A549 (cell line): Measurements from ENCODE around the gene DNPEP. TPM values are rescaled to one million over a fixed set of nuclear protein-coding genes. Genes with fewer than 3 reads are reported as not detected.

Experiments
- ATAC-seq, 2 experiments: fragments of 200-7000 bp in 1 of 2; fragments of >200 bp in 1 of 2; cut with Nextera tagmentation in 1 of 2; cut with Tn5 transposase in 1 of 2; 3 replicates each; pipeline versions ENCODE4 v1.8.0 to v1.9.1; 2018 to 2020; ENCODE audit warnings: mild to moderate bottlenecking in 1 of 2, moderate library complexity in 1 of 2
- CTCF ChIA-PET: fragments of 300-600 bp; sonication (Branson Sonifier 250); formaldehyde crosslinking; extraction: SDS; loops from one replicate; lab custom pipeline; 2021; ENCODE audit warnings: antibody characterized with exemption, inconsistent platforms; lab: Yijun Ruan, JAX
- POLR2A ChIA-PET: fragments of 350-600 bp; formaldehyde crosslinking; extraction: SDS; loops from one replicate; lab custom pipeline; 2021; ENCODE audit warnings: antibody characterized with exemption, inconsistent platforms; lab: Yijun Ruan, JAX
- DNase-seq, 2 experiments: peaks; one replicate each; pipeline versions ENCODE4 v3.0.0 to v3.0.0-alpha.2; 2011 to 2016; ENCODE audit warnings: low read depth in 1 of 2, low spot score in 1 of 2
- FAIRE-seq: peaks from 2 replicates; lab custom pipeline; 2011; peaks lifted over from hg19 to GRCh38; lab: Jason Lieb, UNC
- H3K27ac ChIP-seq, 2 experiments: fragments of >200 bp; sonication (Bioruptor Twin); formaldehyde crosslinking; 3 replicates each; pipeline ENCODE4 v1.5.1; 2016 to 2017
- H3K4me1 ChIP-seq: fragments of >200 bp; sonication (Bioruptor Twin); formaldehyde crosslinking; 3 replicates; pipeline ENCODE4 v1.6.1; 2016
- H3K4me2 ChIP-seq: fragments of >200 bp; sonication (Bioruptor Twin); formaldehyde crosslinking; 3 replicates; pipeline ENCODE4 v1.6.1; 2016
- H3K4me3 ChIP-seq: fragments of >200 bp; sonication (Bioruptor Twin); formaldehyde crosslinking; 3 replicates; pipeline ENCODE4 v1.5.1; 2016
- H3K9me3 ChIP-seq: fragments of >200 bp; sonication (Bioruptor Twin); formaldehyde crosslinking; 3 replicates; pipeline ENCODE4 v1.6.1; 2016
- CBX8 ChIP-seq: fragments of 200-600 bp; sonication (generic); IDR thresholded peaks from 2 replicates; pipeline ENCODE4 v1.6.1; 2016
- CEBPB ChIP-seq, 2 experiments: fragments of >200 bp in 1 of 2; sonication (Bioruptor Twin) in 1 of 2; formaldehyde crosslinking in 1 of 2; IDR thresholded peaks; 2 replicates each; pipeline ENCODE4 v1.6.1; 2012 to 2016
- CHD4 ChIP-seq: fragments of 200-600 bp; sonication (generic); IDR thresholded peaks from 2 replicates; pipeline ENCODE4 v1.6.1; 2016; ENCODE audit warnings: antibody characterized with exemption, mild to moderate bottlenecking, borderline replicate concordance
- E2F6 ChIP-seq: IDR thresholded peaks from 2 replicates; pipeline ENCODE4 v1.6.1; 2012; ENCODE audit warnings: low read depth, borderline replicate concordance
- ESRRA ChIP-seq: fragments of 150-350 bp; IDR thresholded peaks from 2 replicates; pipeline ENCODE4 v1.6.1; 2014; ENCODE audit warnings: mild to moderate bottlenecking, low read length, borderline replicate concordance
- FOSB ChIP-seq: fragments of 250-450 bp; sonication (Bioruptor Pico); IDR thresholded peaks from 2 replicates; pipeline ENCODE4 v1.5.0; 2020; ENCODE audit warnings: mild to moderate bottlenecking, moderate library complexity
- HOXB13 ChIP-seq: fragments of 250-450 bp; sonication (Bioruptor Pico); IDR thresholded peaks from 2 replicates; pipeline ENCODE4 v1.5.0; 2020; ENCODE audit warnings: low read depth, mild to moderate bottlenecking, moderate library complexity
- JUNB ChIP-seq: fragments of >200 bp; sonication (Bioruptor Twin); formaldehyde crosslinking; IDR thresholded peaks from 2 replicates; pipeline ENCODE4 v1.6.1; 2016
- MAFK ChIP-seq: fragments of 450-650 bp; IDR thresholded peaks from 2 replicates; pipeline ENCODE4 v1.6.1; 2014; ENCODE audit not compliant: partially characterized antibody
- MAZ ChIP-seq: fragments of 150-350 bp; IDR thresholded peaks from 2 replicates; pipeline ENCODE4 v1.6.1; 2014; ENCODE audit warnings: antibody characterized with exemption, low read depth, low read length, borderline replicate concordance
- NFE2L2 ChIP-seq: fragments of 150-350 bp; conservative IDR thresholded peaks from 2 replicates; pipeline ENCODE4 v1.6.1; 2014; ENCODE audit warnings: low read length
- NR3C1 ChIP-seq: fragments of >200 bp; sonication (Bioruptor Twin); formaldehyde crosslinking; IDR thresholded peaks from 3 replicates; pipeline ENCODE4 v1.6.1; 2017
- PHF8 ChIP-seq: fragments of 200-600 bp; sonication (generic); IDR thresholded peaks from 2 replicates; pipeline ENCODE4 v1.6.1; 2016; ENCODE audit warnings: low read depth, mild to moderate bottlenecking, antibody characterized with exemption, moderate library complexity, borderline replicate concordance
- POLR2A ChIP-seq: IDR thresholded peaks from 2 replicates; pipeline ENCODE4 v1.6.1; 2012; ENCODE audit warnings: mild to moderate bottlenecking, low read length
- RAD21 ChIP-seq, 2 experiments: fragments of >200 bp in 1 of 2; sonication (Bioruptor Twin) in 1 of 2; formaldehyde crosslinking in 1 of 2; IDR thresholded peaks in 1 of 2; conservative IDR thresholded peaks in 1 of 2; 2 replicates in 1 of 2; 3 replicates in 1 of 2; pipeline ENCODE4 v1.6.1; 2012 to 2018; ENCODE audit warnings: inconsistent platforms in 1 of 2
- RFX5 ChIP-seq: fragments of 450-650 bp; IDR thresholded peaks from 2 replicates; pipeline ENCODE4 v1.7.1; 2014; ENCODE audit warnings: antibody characterized with exemption, mild to moderate bottlenecking, moderate library complexity
- SREBF2 ChIP-seq: fragments of 450-650 bp; IDR thresholded peaks from 2 replicates; pipeline ENCODE4 v1.6.1; 2014; ENCODE audit warnings: mild to moderate bottlenecking, moderate library complexity
- TFCP2L1 ChIP-seq: fragments of 250-450 bp; sonication (Bioruptor Pico); IDR thresholded peaks from 2 replicates; pipeline ENCODE4 v1.5.0; 2021; ENCODE audit warnings: mild to moderate bottlenecking
- ZC3H11A ChIP-seq: fragments of 450-650 bp; IDR thresholded peaks from 2 replicates; pipeline ENCODE4 v1.6.1; 2014; ENCODE audit warnings: antibody characterized with exemption, mild to moderate bottlenecking
- ZFP36 ChIP-seq: fragments of 450-650 bp; IDR thresholded peaks from 2 replicates; pipeline ENCODE4 v1.6.1; 2014; ENCODE audit warnings: borderline replicate concordance; ENCODE audit not compliant: partially characterized antibody
- WGBS: methylation state at CpG from one replicate; pipeline ENCODE4 v1.1.6; 2017; ENCODE audit errors: missing lambda C conversion rate; 5-methylcytosine and 5-hydroxymethylcytosine counted together
- polyA plus RNA-seq, 4 experiments: library from polyadenylated mRNA; depleted of rRNA in 3 of 4; stranded (reverse); fragments of >200 nt; fragmentation: RNase III in 1 of 4; extraction: RNeasy Plus Mini Kit Qiagen cat#74134 plus additional on column Dnase treatment in 1 of 4; gene quantifications; 2 replicates in 3 of 4; 3 replicates in 1 of 4; pipeline ENCODE4 v1.2.3, GENCODE V29; 2011 to 2017
- TF ChIP-seq, protein P1 (sequence below): IDR thresholded peaks from 2 replicates; pipeline ENCODE4 v1.6.1; 2012
- TF ChIP-seq, protein P2 (sequence below): fragments of 250-450 bp; sonication (Bioruptor Pico); IDR thresholded peaks from 2 replicates; pipeline ENCODE4 v1.5.0; 2020; ENCODE audit warnings: low read depth, mild to moderate bottlenecking, moderate library complexity

DNPEP gene
- polyA plus RNA-seq, 2 of the 4 experiments (the other 2 are of a cell fraction) = 29.0 to 40.9 TPM

- FAIRE-seq = no peak
- POLR2A ChIA-PET = no interaction called here
- CTCF ChIA-PET = interaction anchor here (0.9 to 4.2 kb wide), 7 partner anchors 9 to 321 kb away, joined by 3 to 24 read pairs (median 9); no protein-coding TSS in a partner anchor
Observed at GRCh38 chr2:219350710-219351221, 36.9 kb downstream of the DNPEP start.

DNA sequence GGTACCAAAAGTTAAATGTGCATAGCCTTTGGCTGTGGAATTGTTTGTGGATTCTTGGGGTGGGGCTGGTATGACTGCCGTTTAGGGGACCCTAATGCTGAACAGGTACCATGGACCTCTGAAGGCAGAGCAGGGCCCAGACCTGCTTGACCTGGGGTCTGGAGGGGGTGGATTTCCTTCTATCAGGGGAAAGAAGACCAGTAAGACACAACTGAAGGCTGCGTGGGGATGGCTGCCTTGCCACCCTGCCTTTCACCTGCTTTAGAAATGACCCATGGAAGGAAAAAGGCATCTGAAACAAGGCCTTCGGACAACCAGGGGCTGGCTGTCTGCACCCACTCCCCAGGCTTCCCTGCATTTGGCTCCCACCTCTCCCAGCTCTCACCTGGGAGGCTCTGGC is 37.5 kb downstream of the DNPEP start:
- no peak overlapping the region for H3K4me2 ChIP-seq
- H3K4me1 ChIP-seq = no peaks in the 10 kb centered on the region
- POLR2A ChIA-PET = no interaction called here
- CTCF ChIA-PET = interaction anchor here (1.1 to 4.2 kb wide), 3 partner anchors 55 to 320 kb away, joined by 4 to 18 read pairs (median 5); partner anchors contain the start of gene DNAJB2
- no peak overlapping the region for H3K4me3 ChIP-seq
- H3K9me3 ChIP-seq = no peaks in the 10 kb centered on the region
- DNase-seq = no peak
- no peak for TF ChIP-seq JUNB
- no peak for TF ChIP-seq CEBPB (IDR thresholded peaks at IDR 0.05)
- WGBS = 5% methylated on average over 3 of the region's 3 CpGs
- FAIRE-seq = no peak
- H3K27ac ChIP-seq = no peak overlapping the region
- no peak for ATAC-seq

More at GRCh38 chr2:219350710-219351221, 36.9 kb downstream of the DNPEP start:
- DNase-seq = no peak
- H3K27ac ChIP-seq = no peak overlapping the region
- no peak overlapping the region for H3K4me3 ChIP-seq
- no peaks in the 10 kb centered on the region for H3K4me1 ChIP-seq
- TF ChIP-seq MAFK (no peak), PHF8 (no peak), ZC3H11A (no peak), RAD21 (conservative IDR thresholded peaks at IDR 0.05 in 1 of 2, IDR thresholded peaks at IDR 0.05 in 1 of 2) (no peak), ZFP36 (no peak), CBX8 (no peak), ESRRA (no peak), MAZ (no peak), RFX5 (no peak), TFCP2L1 (CRISPR knock-in tag) (no peak), NR3C1 (no peak)
- TF ChIP-seq, protein P1, sequence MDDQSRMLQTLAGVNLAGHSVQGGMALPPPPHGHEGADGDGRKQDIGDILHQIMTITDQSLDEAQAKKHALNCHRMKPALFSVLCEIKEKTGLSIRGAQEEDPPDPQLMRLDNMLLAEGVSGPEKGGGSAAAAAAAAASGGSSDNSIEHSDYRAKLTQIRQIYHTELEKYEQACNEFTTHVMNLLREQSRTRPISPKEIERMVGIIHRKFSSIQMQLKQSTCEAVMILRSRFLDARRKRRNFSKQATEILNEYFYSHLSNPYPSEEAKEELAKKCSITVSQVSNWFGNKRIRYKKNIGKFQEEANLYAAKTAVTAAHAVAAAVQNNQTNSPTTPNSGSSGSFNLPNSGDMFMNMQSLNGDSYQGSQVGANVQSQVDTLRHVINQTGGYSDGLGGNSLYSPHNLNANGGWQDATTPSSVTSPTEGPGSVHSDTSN = no peak
- WGBS = 36% methylated on average over 4 of the region's 4 CpGs
- no peak; a peak in 1 of 6 replicates for ATAC-seq
- no peaks in the 10 kb centered on the region for H3K9me3 ChIP-seq
- no peak overlapping the region for H3K4me2 ChIP-seq

DNA sequence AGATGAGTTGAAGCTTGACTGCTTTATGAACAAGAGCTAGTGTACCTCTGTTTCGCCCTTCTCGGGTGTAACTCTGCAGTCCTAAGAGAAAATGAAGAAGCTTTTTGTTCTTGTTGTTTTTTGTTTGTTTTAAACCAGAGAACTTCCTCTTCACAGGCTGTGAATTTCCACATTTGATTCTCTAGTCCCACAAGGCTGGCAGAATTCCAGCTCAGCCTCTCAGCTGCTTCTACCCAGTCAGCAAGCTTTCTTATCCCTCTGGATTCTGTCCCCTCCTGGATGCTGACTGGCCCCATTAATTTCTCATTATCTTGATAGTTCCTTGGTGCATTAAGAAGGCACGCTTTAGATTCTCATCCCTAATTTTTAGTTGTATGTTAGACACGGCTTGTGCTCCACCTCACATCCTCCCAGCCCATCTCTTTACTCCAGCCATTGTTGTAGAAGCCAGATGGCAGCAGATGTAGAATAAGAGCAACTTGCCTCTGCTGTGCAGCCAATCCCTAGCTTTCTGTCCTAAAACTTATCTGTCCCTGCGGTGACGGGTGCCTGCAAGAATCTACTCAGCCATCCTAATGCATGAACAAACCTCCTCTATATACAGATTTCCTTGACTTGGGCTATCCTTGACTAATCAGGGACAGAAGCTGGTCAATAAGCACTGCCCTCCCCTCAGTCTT is 42.8 kb downstream of the DNPEP start:
- no peaks in the 10 kb centered on the region for H3K4me1 ChIP-seq
- 62% methylated on average over 6 of the region's 6 CpGs for WGBS
- ChIA-PET CTCF (interaction anchor here (0.5 to 1.9 kb wide), 7 partner anchors 11 to 619 kb away, joined by 3 to 5 read pairs (median 4); partner anchors contain the start of gene DNAJB2), POLR2A (no interaction called here)
- DNase-seq (no peak), ATAC-seq (peak in 1 of 2 experiments; percentile 31; a peak in 2 of 6 replicates), FAIRE-seq (no peak)
- no peaks in the 10 kb centered on the region for H3K9me3 ChIP-seq
- H3K4me3 ChIP-seq = no peak overlapping the region
- TF ChIP-seq E2F6 = no peak
- TF ChIP-seq NFE2L2 = no peak
- no peak for TF ChIP-seq FOSB (CRISPR knock-in tag)
- no peak for TF ChIP-seq HOXB13 (CRISPR knock-in tag)
- TF ChIP-seq SREBF2 = no peak
- TF ChIP-seq POLR2A = no peak
- TF ChIP-seq, protein P2, sequence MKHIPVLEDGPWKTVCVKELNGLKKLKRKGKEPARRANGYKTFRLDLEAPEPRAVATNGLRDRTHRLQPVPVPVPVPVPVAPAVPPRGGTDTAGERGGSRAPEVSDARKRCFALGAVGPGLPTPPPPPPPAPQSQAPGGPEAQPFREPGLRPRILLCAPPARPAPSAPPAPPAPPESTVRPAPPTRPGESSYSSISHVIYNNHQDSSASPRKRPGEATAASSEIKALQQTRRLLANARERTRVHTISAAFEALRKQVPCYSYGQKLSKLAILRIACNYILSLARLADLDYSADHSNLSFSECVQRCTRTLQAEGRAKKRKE (CRISPR knock-in tag) = no peak
- TF ChIP-seq CHD4 = no peak
- H3K27ac ChIP-seq = no peak overlapping the region
- no peak overlapping the region for H3K4me2 ChIP-seq
